PC-9 (cell line): ENCODE measurements around the gene CEBPB. TPM values are rescaled to one million over a fixed set of nuclear protein-coding genes. Genes with fewer than 3 reads are reported as not detected.

ENCODE experiments used
- BruUV-seq: library from RNA; stranded (reverse); fragments of 400-500 nt; replicated peaks from 2 replicates; lab custom pipeline; 2021; lab: Mats Ljungman, UMichigan
- CTCF ChIA-PET: fragments of 300-600 bp; sonication (Branson Sonifier 250); formaldehyde crosslinking; loops from one replicate; lab custom pipeline; 2022; ENCODE audit warnings: antibody characterized with exemption; lab: Charles Lee
- POLR2A ChIA-PET: fragments of 300-600 bp; sonication (Branson Sonifier 250); formaldehyde crosslinking; loops from one replicate; lab custom pipeline; 2022; ENCODE audit warnings: antibody characterized with exemption; ENCODE audit not compliant: unreplicated experiment; lab: Charles Lee
- DNase-seq, 2 experiments: peaks; one replicate each; pipeline versions ENCODE4 v3.0.0 to v3.0.0-alpha.2; 2015 to 2022; ENCODE audit warnings: mixed read lengths in 1 of 2
- H2AFZ ChIP-seq: fragments of 200-600 bp; sonication (generic); 2 replicates; pipeline ENCODE4 v1.8.1; 2017; ENCODE audit warnings: antibody characterized with exemption
- H3F3A ChIP-seq: fragments of 200-600 bp; sonication (generic); 2 replicates; pipeline ENCODE4 v1.8.1; 2017; ENCODE audit warnings: antibody characterized with exemption, mild to moderate bottlenecking, low read depth; ENCODE audit not compliant: insufficient read depth
- H3K27ac ChIP-seq: fragments of 200-600 bp; sonication (generic); 2 replicates; pipeline ENCODE4 v1.6.1; 2016; ENCODE audit warnings: mixed run types
- H3K27me3 ChIP-seq: fragments of 200-600 bp; sonication (generic); 2 replicates; pipeline ENCODE4 v1.6.1; 2016; ENCODE audit warnings: low read depth, mixed run types; ENCODE audit not compliant: insufficient read depth
- H3K36me3 ChIP-seq: fragments of 200-600 bp; sonication (generic); 2 replicates; pipeline ENCODE4 v1.6.1; 2016; ENCODE audit warnings: low read depth, mixed run types
- H3K4me1 ChIP-seq: fragments of 200-600 bp; sonication (generic); replicated peaks from 2 replicates; pipeline ENCODE4 v1.6.1; 2016; ENCODE audit warnings: mixed run types; ENCODE audit not compliant: insufficient read depth
- H3K4me2 ChIP-seq: fragments of 200-600 bp; sonication (generic); 2 replicates; pipeline ENCODE4 v1.6.1; 2017; ENCODE audit warnings: mixed run types
- H3K4me3 ChIP-seq: fragments of 200-600 bp; sonication (generic); 2 replicates; pipeline ENCODE4 v1.6.1; 2016; ENCODE audit warnings: mixed run types
- H3K79me2 ChIP-seq: fragments of 200-600 bp; sonication (generic); 2 replicates; pipeline ENCODE4 v1.6.1; 2017; ENCODE audit warnings: low read depth, mixed run types
- H3K9me2 ChIP-seq: fragments of 200-600 bp; sonication (generic); 2 replicates; pipeline ENCODE4 v1.8.1; 2017; ENCODE audit warnings: mild to moderate bottlenecking; ENCODE audit not compliant: insufficient read depth
- H3K9me3 ChIP-seq: fragments of 200-600 bp; sonication (generic); 2 replicates; pipeline ENCODE4 v1.8.1; 2016; ENCODE audit warnings: low read depth; ENCODE audit not compliant: insufficient read depth
- H4K20me1 ChIP-seq: fragments of 200-600 bp; sonication (generic); 2 replicates; pipeline ENCODE4 v1.8.1; 2017; ENCODE audit not compliant: insufficient read depth
- EZH2 ChIP-seq: fragments of 200-600 bp; sonication (generic); IDR thresholded peaks from 2 replicates; pipeline ENCODE4 v1.8.0; 2017; ENCODE audit warnings: antibody characterized with exemption, low read depth
- intact Hi-C: fragments of 100-400 bp; cut with micrococcal nuclease; formaldehyde crosslinking; loops from one replicate; pipeline ENCODE4 v1.10.0; 2022; ENCODE audit not compliant: unreplicated experiment
- total RNA-seq: library from RNA; stranded (reverse); gene quantifications from 2 replicates; pipeline ENCODE4 v1.2.3, GENCODE V29; 2021
- TF ChIP-seq, protein P1 (sequence below): fragments of 200-600 bp; sonication (generic); conservative IDR thresholded peaks from 2 replicates; pipeline ENCODE4 v1.6.1; 2017; ENCODE audit warnings: mixed run types, antibody characterized with exemption, mild to moderate bottlenecking, moderate library complexity

CEBPB gene
- total RNA-seq, 1 experiment from 2014 or later = 112 TPM

DNA sequence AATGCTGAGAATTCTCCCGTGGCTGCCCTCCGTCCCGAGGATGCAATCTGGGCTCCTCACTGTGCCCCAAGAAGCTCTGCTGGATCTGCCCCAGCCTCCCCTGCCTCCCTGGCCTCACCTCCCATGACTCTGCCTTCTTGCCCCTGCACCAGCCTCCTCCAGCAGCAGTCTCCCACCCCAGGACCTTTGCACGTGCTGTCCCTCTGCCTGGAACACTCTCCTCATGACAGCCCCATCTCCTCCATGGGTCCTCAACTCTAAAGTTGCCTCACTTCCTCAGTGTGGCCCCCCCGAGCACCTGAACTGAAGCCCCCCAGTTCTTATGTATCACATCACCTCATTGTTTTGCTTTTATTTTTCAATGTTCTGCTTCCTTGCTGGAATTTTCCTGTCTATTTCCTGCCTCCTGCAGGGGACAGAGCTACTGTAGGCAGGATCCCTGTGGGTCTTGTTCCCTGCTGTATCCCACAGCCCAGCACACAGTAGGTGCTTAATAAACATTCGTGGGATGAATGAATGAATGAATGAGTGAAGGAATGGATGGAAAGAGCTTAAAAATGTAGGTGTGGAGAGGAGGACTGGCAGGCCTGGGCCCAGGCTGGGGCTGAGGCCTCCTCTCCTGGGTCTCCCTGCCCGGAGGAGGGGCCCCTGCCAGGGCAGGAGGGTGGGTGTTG, 42.2 kb downstream of the CEBPB start:
- no peak for DNase-seq
- Histone ChIP-seq H3K79me2 (no peaks in the 10 kb centered on the region), H3K27ac (no peak overlapping the region), H3F3A (peaks cover 34% of the 10 kb centered on the region), H3K27me3 (no peaks in the 10 kb centered on the region), H3K9me3 (no peaks in the 10 kb centered on the region), H3K4me1 (peaks cover 52% of the 10 kb centered on the region), H2AFZ (no peak overlapping the region), H3K4me3 (no peak overlapping the region), H4K20me1 (no peaks in the 10 kb centered on the region), H3K4me2 (no peak overlapping the region), H3K36me3 (no peaks in the 10 kb centered on the region), H3K9me2 (no peaks in the 10 kb centered on the region)
- ChIA-PET POLR2A (no interaction called here), CTCF (interaction anchor here (0.5 kb wide), 1 partner anchor 61 kb away, joined by 5 read pairs; no protein-coding TSS in a partner anchor)
- TF ChIP-seq, protein P1, sequence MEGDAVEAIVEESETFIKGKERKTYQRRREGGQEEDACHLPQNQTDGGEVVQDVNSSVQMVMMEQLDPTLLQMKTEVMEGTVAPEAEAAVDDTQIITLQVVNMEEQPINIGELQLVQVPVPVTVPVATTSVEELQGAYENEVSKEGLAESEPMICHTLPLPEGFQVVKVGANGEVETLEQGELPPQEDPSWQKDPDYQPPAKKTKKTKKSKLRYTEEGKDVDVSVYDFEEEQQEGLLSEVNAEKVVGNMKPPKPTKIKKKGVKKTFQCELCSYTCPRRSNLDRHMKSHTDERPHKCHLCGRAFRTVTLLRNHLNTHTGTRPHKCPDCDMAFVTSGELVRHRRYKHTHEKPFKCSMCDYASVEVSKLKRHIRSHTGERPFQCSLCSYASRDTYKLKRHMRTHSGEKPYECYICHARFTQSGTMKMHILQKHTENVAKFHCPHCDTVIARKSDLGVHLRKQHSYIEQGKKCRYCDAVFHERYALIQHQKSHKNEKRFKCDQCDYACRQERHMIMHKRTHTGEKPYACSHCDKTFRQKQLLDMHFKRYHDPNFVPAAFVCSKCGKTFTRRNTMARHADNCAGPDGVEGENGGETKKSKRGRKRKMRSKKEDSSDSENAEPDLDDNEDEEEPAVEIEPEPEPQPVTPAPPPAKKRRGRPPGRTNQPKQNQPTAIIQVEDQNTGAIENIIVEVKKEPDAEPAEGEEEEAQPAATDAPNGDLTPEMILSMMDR = no peak
- TF ChIP-seq EZH2 = no peak
- no TSS peak for BruUV-seq
- intact Hi-C loops = no loop called here

DNA sequence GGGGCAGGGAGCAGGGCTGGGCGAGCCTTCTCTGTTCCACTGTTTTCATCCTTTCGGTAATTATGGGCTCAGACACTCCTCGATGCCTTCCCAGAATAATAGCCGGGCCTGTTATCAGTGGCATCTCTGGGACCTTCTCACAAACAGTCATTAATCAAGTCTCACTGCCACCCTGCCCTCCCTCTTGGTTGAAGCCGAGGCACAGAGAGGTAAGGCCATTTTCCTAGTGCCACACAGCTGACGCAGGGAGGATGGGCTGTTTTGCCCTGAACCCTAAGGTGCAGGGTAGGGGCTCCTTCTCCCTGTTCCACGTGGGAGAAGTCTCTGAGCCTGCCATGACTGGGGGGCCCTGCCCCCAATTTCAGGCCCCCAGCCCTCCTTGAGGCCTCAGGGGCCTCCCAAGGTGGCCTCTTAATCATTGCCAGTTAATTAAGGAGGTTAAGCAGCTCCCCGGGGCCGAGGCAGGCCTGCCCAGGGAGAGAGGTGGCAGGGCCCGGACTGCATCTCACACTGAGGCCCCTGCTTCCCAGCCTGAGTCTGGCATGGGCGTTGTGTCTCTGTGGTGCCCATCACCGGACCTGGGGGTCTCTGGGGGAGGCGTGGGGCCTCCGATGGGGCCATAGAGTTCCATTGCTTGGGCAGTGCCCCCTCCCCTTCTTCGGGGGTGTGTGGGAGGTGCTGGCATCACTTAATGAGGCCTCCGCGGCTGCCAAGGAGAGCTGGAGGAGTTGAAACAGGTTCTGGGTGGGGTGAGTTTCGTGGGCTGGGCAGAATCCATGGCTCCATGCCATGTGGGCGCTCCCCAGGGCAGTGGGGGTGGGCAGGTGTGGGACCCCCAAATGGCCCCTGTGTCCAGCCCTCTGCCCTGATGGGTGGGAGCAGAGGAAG, 42.9 kb downstream of the CEBPB start:
- Histone ChIP-seq H4K20me1 (no peaks in the 10 kb centered on the region), H2AFZ (no peak overlapping the region), H3K4me2 (no peak overlapping the region), H3K9me2 (no peaks in the 10 kb centered on the region), H3K36me3 (no peaks in the 10 kb centered on the region), H3K27me3 (no peaks in the 10 kb centered on the region), H3K79me2 (no peaks in the 10 kb centered on the region; the same call in 1 of the 2 replicates), H3K9me3 (no peaks in the 10 kb centered on the region), H3F3A (peaks cover 41% of the 10 kb centered on the region), H3K27ac (no peak overlapping the region), H3K4me3 (no peak overlapping the region), H3K4me1 (peaks cover 57% of the 10 kb centered on the region)
- no TSS peak for BruUV-seq
- TF ChIP-seq EZH2 = no peak
- TF ChIP-seq, protein P1 = no peak
- intact Hi-C loops = no loop called here
- no peak for DNase-seq
- CTCF ChIA-PET = interaction anchor here (0.5 kb wide), 1 partner anchor 62 kb away, joined by 5 read pairs; no protein-coding TSS in a partner anchor
- POLR2A ChIA-PET = interaction anchor here (0.5 kb wide), 1 partner anchor 199 kb away, joined by 5 read pairs; no protein-coding TSS in a partner anchor

DNA sequence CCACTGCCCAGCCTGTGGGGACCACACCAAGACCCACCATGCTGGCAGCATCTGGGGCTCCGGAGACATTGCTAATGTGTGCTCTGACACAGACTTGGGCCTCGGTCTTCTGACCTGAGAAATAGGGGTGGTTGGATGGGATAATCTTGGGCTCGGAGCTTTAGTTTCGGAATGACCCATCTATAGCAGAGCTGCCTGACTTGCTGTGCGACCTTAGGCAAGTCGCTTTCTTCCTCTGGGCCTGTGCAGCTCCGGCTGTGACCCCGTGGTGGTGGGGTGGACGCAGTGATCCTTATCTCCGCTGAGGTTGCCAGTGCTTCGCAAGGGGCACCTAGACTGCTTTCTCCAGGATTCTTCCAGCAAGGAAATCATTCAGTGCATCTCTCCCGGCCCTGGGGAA, 43.7 kb downstream of the CEBPB start:
- ChIA-PET POLR2A (no interaction called here), CTCF (no interaction called here)
- Histone ChIP-seq H4K20me1 (no peaks in the 10 kb centered on the region), H3K4me1 (peaks cover 53% of the 10 kb centered on the region), H3K4me3 (no peak overlapping the region), H3F3A (peaks cover 38% of the 10 kb centered on the region), H3K27ac (no peak overlapping the region), H3K9me3 (no peaks in the 10 kb centered on the region), H2AFZ (no peak overlapping the region), H3K79me2 (no peaks in the 10 kb centered on the region; the same call in 1 of the 2 replicates), H3K27me3 (no peaks in the 10 kb centered on the region), H3K4me2 (no peak overlapping the region), H3K36me3 (no peaks in the 10 kb centered on the region), H3K9me2 (no peaks in the 10 kb centered on the region)
- no peak for DNase-seq
- intact Hi-C loops = no loop called here
- TF ChIP-seq, protein P1 = no peak
- TF ChIP-seq EZH2 = no peak
- no TSS peak for BruUV-seq
